Stimulated activated CD4-positive, alpha-beta T cell treated with anti-CD3 and anti-CD28 coated beads, Interleukin-15, amount 100 ng/mL, for 24 hours (primary cell): Measurements from ENCODE around the gene NPAS3.

Experiments used
- DNase-seq: peaks from one replicate; pipeline ENCODE4 v3.0.0-alpha.2; 2020

The NPAS3 gene

DNA sequence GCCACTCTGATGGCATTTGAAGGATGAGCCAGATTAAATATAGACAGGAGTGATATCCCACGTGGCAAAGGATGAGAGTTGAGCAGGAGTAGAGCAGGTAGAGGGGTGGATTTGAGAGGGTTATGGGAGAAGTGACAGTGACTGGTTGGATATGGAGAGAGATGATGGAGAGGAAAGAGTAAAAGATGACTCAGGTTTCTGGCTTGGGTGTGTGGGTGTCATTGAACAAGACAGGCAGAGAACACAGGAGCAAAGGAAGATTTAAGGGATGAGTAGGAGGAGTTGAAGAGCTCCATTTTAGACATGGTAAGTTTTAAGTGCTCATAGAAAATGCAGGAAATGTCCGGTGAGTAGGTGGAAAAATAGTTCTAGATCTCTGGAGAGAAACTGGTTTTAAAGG, 875.3 kb downstream of the NPAS3 start:
- DNase-seq = no peak

- DNase-seq = no peak
Measured at GRCh38 chr14:33833706-33834465, 895.2 kb downstream of the NPAS3 start.

- no peak for DNase-seq
Measured at GRCh38 chr14:33834466-33835260, 896.0 kb downstream of the NPAS3 start.

GRCh38 chr14:33835261-33835655, 896.6 kb downstream of the NPAS3 start:
- DNase-seq = no peak

DNA sequence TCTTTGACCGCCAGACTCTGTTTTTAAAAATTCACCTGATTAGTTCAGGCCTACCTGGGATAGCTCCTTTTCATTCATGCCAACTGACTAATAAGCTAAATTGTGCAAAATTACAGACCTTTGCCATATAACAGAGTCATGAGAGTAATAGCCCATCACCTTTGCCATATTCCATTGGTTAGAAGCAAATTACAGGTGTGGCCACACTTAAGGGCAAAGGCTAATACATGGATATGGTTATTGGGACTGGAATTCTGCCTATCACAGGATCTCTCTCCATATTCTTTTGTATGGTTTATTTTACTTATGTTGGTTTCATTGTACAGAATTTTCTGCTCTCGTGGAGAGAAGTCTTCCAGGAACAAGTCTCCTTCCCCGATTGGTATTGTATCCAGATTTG, 897.0 kb downstream of the NPAS3 start:
- DNase-seq = no peak

GRCh38 chr14:33836203-33836899, 897.7 kb downstream of the NPAS3 start:
- no peak for DNase-seq

DNA sequence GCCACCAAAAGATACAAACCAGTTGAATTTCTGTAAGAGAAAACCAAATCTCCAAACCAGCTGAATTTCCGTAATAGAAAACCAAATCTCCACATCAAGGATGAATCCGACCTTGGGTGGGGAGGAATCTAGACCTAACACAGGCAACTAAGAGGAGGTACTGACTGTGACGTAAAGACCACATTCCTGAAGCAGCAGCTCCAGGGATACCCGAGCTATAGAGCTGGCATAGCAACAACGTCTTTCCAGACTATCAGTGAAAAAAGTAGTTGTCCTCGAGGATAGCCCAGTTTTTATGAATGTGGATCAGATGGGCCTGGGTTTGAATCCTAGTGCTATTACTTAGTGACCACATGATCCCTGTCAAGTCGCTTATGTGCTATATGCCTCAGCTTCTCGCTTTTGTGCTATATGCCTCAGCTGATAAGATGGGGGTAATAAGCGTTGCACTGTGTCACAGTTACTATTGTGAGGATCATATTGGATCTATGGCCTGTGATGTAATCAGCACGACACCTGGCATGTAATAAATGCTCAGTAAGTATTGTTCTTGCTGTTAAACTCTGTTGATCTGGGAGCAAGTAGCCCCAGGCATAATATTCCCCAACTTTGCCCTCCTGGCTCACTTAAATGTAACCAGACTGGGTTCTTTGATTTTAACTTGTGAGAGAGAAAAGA, 898.4 kb downstream of the NPAS3 start:
- DNase-seq = no peak

GRCh38 chr14:33837943-33838683, 899.4 kb downstream of the NPAS3 start:
- DNase-seq = no peak

DNA sequence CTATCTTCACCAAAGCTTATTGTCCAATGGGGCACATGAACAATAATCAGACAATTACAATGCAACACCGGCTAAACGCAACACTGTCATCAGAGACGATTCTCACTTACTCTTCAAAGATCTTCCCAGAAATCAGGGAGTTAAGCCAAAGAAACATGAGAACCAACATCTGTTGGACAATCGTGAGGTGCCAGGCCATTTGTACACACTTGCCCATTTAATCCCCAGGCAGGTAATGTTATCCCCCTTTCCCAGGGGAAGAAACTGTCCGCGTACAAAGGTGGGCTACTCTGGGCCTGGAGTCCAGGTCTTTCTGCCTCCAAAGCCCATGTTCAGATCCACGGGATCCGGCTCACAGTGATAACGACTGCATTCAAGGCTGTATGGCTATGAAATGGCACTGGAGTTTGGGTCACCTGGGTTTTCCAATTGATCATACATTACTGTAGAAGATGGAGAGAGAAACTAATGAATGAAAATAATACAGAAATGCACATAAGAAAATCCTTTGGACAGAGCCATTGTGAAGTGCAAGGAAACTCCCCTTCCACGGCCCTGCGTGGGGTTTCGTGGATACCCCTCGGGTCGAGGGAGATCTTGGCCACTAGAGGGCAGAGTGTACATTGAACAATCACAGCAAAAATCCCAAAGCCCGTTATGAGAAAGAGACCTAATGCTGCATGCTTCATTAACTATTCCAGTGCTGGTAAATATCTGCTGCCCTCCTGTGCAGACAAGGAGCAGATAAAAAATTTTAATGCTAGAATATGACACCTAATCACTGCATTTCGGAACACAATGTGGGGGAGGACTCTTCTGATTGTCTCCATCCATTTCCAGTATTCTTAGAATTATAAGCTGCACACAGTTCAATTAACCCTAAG, 900.8 kb downstream of the NPAS3 start:
- peak; percentile 58 for DNase-seq

- no peak for DNase-seq
Measured at GRCh38 chr14:33840797-33841196, 902.1 kb downstream of the NPAS3 start.

DNA sequence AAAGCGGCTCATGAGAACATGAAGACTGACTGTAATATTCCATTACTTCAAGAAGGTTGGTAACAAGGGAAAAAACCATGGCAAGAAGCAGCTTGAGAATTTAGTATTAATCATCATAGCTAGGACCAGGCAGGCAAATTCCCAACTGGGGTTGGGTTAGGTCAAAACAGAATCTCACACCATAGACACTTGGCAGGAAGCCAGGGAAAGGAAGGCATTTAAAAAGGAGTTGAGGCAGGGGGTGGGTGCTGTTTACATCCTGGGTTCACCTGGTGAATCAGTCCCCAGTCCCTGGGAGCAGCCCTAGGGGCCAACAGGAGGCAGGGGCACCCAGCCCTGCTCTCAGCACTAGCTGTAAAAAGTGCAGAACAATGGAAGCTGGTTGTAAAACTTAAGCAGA, 903.6 kb downstream of the NPAS3 start:
- DNase-seq = no peak

DNA sequence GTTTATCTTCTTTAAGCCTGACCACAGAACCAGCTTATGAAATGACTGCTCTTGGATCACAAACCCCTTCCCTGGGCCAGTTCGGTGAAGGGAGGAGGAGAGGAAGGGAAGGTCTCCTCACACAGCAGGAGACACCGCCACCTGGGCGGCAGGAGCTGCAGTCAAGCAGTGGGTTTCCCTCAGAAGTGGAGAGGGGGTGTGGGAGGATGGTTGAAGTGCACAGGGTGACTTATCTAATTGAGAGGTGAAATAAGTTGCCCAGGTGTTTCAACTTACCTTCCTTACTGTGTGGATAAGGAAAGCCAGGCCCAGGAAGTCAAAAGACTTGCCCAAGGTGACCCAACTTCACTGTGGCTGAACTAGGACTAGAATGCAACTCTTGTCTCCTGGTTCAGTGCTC, 905.4 kb downstream of the NPAS3 start:
- no peak for DNase-seq

DNA sequence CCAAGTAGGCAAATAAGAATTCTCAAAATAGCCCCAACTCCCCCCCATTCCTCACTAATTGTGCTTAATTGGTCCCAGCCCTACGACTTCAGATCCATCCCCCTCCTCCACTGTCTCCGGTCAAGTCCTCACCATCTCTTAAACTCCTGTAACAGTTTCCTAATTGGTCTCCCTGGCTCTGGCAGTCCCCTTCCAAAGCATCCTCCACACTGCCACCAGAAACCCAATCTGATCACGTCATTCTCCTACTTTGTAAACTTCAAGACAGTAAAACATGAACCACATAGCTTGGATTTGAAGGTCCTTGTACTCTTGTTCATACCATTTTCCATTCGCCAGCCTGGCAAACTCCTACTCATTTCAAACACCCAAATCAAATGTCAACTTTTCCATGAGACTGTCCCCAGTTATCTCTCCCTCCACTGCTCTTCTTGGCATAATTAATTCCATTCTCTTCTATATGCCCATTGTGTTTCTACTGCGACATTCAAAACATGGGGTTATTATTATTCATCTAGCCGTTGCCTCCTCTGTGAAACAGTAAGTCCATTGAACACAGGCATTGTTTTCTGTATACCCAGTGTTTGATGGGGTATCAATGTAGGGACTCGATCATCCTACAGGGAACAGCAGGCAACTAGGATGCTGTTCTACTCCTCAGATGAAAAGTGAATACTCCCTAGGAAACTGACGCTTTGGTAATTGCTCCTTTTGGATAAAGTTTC, 907.6 kb downstream of the NPAS3 start:
- no peak for DNase-seq

GRCh38 chr14:33847066-33847465, 908.4 kb downstream of the NPAS3 start:
- no peak for DNase-seq

DNA sequence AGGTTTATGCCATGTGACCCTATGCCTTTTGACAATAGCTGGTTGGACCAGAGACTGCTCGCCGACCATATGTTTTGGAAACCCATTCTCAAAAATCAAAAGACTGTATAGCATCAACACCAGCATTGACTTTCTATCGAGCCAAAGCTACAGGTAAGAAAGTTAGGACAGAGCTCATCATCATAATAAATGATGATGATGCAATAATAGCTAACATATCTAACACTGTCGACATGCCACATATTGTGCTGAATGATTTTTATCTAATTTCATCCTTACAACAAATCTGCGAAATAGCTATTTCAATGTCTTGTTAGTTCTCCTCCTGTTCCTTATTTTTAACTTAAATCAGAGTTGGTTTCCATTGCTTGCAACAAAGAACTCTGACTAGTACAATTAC, 909.3 kb downstream of the NPAS3 start:
- DNase-seq = no peak

GRCh38 chr14:33848706-33849454, 910.2 kb downstream of the NPAS3 start:
- peak; percentile 39 for DNase-seq

DNA sequence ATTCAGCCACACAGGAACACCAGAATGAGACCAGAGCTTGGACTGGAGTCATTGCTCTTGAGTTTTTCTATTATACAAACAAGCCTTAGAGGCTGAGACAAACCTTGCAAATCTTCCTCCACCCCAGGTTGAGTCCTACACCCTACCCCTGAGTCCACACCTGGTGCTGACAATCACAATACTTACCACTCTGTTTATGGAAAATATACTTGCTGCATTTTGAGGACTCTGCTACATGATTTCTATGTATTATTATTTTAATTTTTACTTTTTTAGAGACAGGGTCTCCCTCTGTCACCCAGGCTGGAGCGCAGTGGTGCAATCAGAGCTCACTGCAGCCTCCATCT, 910.7 kb downstream of the NPAS3 start:
- DNase-seq = no peak

DNA sequence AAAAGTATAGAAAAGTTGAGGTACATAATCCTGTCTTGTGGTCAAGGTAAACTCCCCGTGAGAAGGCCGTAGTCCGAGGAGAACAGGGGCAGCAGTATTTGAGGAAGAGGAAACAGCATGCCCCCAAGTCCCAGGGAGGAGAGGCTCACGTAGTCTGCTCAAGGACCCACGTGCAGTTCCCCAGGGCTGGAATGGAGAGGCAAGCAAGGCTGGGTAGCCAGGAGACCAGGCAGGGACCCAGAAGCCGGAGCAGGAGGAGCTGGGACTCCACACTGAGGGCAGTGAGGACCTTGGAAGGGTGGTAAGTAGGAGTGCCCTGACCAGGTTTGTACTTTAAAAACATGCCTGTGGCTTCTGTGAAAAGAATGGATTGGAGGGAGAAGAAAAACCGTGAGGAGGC, 912.1 kb downstream of the NPAS3 start:
- DNase-seq = no peak

GRCh38 chr14:33851366-33851765, 912.7 kb downstream of the NPAS3 start:
- no peak for DNase-seq

- DNase-seq = no peak
Measured at GRCh38 chr14:33851931-33852330, 913.3 kb downstream of the NPAS3 start.
